Activated T-helper 1 cell treated with Interleukin-2 at 50 U/mL for 16 hours (primary cell): ENCODE data around the gene TMEM30B.

Experiments
- DNase-seq: peaks from one replicate; pipeline ENCODE4 v3.0.0-alpha.2; 2020; ENCODE audit warnings: low read depth

Gene TMEM30B

DNA sequence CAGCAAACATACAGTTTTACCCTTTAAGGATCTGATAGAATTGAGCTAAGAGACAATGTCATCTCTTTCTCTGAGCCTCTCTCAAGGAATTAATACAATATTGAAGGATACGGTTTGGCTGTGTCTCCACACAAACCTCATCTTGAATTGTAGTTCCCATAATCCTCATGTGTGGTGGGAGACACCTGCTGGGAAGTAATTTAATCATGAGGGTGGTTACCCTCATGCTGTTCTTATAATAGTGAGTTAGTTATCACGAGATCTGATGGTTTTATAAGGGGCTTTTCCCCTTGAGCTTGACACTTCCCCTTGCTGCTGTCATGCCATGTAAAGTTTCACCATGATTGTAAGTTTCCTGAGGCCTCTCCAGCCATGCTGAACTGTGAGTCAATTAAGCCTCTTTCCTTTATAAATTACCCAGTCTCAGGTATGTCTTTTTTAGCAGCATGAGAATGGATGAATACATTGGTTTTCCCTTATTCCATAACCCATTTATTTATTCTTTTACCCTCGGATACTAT, 47.6 kb downstream of the TMEM30B start:
- no peak for DNase-seq

- DNase-seq, result no peak
Measured at GRCh38 chr14:61231810-61232209, 49.3 kb downstream of the TMEM30B start.

DNA sequence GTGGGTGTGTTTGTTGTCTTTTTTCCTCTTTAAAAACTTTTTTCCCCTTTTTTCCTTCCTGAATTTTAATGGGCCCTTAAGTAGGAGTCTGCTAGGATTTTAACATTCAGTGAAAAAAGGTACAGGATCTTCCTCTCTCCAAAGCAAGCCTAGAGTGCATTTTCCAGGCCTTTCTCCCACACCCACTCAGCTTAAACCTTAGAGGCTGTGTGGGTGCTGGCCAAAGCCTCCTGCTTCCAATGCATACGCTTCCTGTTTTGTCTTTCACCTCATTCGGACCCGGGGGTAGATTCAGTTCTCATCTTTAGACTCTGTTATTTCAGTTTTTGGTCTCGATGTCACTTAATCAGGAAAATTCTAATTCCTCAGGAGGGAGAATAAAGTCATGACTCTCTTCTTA, 51.2 kb downstream of the TMEM30B start:
- DNase-seq, result no peak

DNA sequence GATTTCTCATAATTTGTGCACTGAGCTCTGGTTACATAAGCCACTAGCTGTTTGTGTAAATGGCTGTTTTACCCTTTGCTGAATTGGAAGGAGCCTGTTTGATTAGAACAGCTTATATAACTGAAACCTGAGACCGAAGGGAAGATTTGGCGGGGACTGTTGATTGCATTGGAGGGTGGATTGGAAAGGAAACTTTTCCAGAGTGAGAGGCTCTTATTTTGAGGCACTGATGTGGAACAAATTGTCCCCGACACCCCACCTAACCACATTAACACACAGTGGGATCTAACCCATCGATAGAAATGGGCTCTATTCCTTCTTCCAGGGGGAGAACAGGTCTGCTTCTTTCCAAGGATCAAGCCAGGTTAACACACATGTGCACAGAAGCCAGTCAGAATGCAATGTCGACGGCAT, 51.7 kb downstream of the TMEM30B start:
- no peak for DNase-seq

GRCh38 chr14:61227884-61228591, 53.1 kb downstream of the TMEM30B start:
- no peak for DNase-seq
